Pons (tissue), 1 donor: Measurements from ENCODE around the gene TMEM54.

Source experiments
- DNase-seq: peaks from one replicate; pipeline ENCODE4 v3.0.0-alpha.2; 2016; ENCODE audit warnings: low spot score

The TMEM54 gene

GRCh38 chr1:32895325-32896215 lies 5.6 kb downstream of the TMEM54 start:
- no peak for DNase-seq

GRCh38 chr1:32894681-32895080 lies 6.5 kb downstream of the TMEM54 start:
- no peak for DNase-seq

GRCh38 chr1:32894019-32894600 lies 7.1 kb downstream of the TMEM54 start:
- no peak for DNase-seq

DNA sequence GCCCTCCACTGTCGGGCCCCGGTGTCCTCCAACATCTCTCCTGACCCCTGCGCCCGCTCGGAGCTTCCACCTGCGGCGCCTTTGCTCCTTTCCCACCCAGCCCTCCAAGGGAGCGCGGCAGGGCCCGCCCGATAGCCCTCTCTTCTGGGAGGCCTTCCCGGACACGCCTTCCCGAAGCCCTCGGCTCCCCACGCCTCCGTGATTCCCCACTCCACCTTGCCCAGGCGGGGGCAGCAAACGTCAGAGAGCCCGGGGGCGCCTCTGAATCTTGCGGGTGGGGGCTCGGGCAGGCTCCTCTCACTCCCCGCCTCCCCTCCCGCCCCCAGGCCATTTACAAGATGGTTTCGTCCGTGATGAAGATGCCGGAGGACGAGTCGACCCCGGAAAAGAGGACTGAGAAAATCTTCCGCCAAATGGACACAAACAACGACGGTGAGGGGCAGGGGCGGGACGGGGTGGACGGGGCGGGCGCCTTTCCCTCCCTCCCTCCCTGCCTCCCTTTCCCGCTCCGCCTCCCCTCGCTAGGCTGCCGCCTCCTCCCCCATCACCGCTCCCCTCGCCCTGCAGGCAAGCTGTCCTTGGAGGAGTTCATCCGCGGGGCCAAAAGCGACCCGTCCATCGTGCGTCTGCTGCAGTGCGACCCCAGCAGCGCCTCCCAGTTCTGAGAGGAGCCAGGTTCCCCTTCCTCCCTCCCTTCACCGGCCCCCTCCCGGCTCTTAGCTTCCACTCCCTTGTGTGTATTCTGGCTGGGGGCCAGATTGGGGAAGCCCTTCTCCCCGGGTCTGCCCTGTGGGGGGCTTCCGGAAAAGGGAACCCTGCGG lies 7.8 kb downstream of the TMEM54 start:
- DNase-seq, result no peak

DNA sequence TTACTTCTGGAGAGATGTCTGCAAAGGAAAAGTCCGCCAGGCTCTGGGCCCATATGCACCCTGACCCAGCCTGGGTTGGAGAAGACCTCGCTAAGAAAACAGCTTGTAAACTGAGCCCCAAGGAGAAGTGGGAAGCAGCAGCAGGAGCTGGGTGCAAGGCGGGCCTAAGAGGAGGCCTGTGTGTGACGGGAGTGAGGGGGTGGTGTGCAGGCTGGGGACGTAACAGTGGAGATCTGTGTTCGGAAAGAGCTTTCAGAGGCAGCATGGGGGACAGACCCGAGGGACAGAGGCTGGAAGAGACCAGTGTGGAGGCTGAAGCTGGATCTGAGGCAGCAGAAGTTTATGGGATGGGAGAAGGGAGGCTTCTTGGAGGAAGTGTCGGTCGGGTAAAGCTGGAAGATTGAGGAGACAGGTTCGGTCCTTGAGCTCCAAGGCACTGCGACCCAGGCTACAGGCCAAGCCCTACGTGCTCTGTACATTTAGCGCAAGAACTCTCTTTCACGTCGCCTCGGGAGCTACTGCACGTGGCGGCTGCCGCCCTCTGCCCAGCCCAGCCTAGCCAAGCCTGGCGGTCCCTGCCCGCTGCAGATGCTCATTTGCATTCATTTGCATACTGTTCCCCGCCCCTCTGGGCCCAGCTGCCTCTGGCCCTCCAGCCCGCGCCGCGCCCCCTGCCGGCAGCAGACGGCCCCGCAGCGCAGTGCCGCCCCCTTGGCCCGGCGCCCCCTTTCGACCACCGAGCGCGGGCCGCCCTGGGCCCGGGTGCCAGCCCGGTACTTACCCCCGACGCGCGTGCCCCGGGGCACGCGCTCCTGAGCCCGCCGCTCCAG lies 8.6 kb downstream of the TMEM54 start:
- peak; percentile 69 for DNase-seq

DNA sequence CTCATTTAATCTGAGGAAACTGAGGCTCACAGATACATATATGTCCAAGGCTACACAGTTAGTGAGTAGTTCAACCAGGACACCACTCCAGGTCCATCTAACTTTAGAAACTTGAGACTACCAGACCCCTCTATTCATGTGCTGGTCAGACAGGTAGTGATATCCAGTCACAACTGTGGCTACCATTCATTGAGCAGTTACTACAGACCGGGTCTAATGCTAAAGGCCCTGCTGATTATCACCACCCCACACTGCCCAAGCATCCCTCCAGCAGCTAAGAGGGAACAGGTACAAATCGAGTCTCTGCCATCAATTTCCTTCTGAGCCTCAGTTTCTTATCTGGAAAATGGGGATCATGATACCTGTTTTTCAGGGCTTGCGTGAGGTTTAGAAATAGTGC lies 9.6 kb downstream of the TMEM54 start:
- no peak for DNase-seq

- DNase-seq, result no peak
These were observed 10.0 kb downstream of the TMEM54 start for GRCh38 chr1:32891241-32891570.

- no peak for DNase-seq
These were observed 10.5 kb downstream of the TMEM54 start for GRCh38 chr1:32890516-32891240.

- DNase-seq, result no peak
These were observed 11.4 kb downstream of the TMEM54 start for GRCh38 chr1:32889731-32890278.

DNA sequence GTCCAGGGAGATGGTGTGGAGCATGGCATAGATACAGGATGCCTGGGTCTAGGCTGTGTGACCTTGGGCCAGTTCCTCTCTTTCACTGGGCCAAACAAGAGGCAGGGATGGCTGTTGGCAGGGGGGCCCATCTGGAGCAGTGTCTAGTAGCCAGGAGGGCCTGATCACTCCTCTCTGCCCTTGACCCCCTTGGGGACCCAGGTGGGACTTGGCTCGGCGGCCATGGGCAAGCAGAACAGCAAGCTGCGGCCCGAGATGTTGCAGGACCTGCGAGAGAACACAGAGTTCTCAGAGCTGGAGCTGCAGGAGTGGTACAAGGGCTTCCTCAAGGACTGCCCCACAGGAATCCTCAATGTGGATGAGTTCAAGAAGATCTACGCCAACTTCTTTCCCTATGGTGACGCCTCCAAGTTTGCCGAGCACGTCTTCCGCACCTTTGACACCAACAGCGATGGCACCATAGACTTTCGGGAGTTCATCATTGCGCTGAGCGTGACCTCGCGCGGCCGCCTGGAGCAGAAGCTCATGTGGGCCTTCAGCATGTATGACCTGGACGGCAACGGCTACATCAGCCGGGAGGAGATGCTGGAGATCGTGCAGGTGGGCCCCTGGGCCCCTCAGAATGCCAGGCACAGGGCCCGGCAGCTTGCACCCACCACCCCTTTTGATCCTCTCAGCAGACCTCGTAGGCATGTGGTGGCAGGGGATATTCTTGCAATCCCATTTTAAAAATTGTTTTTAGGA lies 12.3 kb downstream of the TMEM54 start:
- DNase-seq, result no peak

DNA sequence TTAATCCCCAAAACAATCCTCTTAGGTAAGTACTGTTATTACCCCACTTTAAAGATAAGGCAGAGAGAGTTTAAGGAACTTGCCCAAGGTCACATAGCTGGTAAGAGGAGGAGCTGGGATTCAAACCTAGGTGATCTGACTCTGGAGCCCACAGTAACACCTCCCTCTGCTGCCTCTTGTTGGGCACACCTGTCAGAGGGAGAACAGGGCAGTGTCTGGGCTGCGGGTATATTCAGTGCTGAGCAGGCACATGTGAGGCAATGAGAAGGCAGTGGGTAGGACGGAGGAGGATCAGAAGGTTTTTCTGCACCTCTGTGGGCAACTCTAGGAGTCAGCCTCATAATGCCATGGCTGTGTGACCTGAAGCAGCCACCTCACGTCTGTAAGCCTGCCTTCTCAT lies 13.1 kb downstream of the TMEM54 start:
- DNase-seq, result no peak

GRCh38 chr1:32887623-32888022 lies 13.6 kb downstream of the TMEM54 start:
- DNase-seq, result no peak

GRCh38 chr1:32886828-32887414 lies 14.3 kb downstream of the TMEM54 start:
- DNase-seq, result no peak

DNA sequence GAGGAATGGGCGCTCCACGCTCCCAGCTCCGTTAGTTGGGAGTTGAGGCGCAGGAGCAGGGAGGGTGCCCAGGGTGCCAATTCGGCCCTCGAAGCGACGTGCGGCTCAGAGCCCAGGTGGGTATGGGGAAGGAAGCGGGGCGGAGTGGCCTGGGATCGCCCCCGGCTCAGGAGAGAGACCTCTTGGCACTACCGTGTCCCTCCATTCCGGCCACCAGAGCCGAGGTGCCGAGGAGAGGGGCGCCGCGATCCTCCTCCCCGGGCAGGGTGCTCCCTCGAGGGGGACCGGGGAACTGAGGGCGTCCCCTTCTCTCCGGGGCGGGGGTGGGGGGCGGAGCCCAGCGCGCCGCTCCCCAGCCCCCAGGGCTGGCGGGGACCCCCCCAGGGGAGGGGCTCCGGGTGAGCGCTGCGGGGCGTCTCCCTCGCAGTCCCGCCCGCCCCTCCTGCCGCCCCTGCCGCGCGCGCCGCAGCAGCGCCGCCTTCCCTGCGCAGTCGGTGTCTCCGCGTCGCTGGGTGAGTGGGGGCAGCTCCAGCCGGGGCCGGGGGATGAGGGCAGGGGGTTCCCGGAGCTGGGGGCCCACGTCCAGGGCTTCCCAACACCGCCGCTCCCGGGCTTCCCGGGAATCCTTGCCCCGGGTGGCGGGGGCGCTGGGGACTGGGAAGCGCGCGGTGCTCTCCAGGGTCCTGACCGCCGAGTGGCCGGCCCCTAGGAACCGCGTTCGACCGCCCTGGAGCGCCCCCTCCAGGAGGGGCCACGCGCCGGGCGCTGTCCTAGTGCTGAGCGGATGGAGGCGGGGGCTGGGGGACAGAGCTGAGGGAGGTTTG lies 15.0 kb downstream of the TMEM54 start, which contains the start of gene HPCA:
TSS of gene HPCA (plus strand) at position 488 of the 824 bp plus-strand sequence. CDS start 2,408 bp downstream, outside the sequence.
- no peak for DNase-seq

- no peak for DNase-seq
These were observed 15.5 kb downstream of the TMEM54 start for GRCh38 chr1:32885676-32886003.

- no peak for DNase-seq
These were observed 16.5 kb downstream of the TMEM54 start for GRCh38 chr1:32884726-32885125.

GRCh38 chr1:32884032-32884372 lies 17.2 kb downstream of the TMEM54 start:
- DNase-seq, result no peak

- no peak for DNase-seq
These were observed 17.7 kb downstream of the TMEM54 start for GRCh38 chr1:32883338-32884031.
